Measurements from ENCODE around the gene NOS1AP.
A peak's percentile ranks its signal among the peaks of the same experiment; 100 is the strongest.
"Not testable (repeated sequence)": the region's sequence is repeated elsewhere in the genome, so short reads cannot be mapped to it uniquely, and the experiment has no call there.

NOS1AP gene

DNA sequence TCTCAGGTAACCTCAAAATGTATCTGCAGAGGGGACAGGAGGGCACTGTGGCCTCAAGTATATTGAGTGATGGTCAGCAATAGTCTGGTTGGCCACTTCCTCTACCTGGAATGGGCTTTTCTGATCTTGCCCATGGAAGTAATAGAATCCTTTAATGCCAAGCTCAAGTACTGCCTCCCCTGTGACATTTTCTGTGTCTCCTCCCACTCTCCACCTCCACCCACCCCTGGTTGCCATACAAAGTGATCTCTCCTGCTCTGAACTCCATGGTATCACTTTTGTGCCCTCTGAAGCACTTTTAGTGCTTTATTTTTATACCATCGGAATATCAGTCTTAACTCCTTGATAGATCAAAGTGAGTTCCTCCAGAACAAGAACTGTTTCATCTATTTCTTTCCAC lies 9.2 kb upstream of the NOS1AP start:
- DNase-seq: no peak

DNA sequence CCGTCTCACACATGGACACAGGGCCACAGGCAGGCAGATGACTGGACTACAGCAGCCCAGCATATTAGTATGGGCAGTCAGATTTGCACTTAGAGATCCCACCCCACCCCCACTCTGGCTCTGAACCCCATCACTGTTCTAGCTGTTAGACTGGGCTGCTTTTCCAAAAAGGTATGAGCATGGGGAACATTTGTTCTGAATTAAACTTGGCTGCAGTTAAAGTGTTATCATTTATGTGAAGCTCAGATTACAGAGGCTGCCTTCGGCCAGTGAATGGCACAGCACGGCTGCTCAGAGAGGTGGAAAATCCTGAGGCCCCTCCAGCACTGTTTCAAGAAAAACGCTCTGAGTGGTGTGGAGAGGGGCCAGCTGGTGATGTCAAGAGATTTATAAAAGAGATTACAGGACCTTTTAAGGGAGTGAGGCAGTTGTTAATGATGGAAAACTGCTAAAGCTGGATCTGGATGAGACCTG lies 6.9 kb upstream of the NOS1AP start:
- DNase-seq: no peak

DNA sequence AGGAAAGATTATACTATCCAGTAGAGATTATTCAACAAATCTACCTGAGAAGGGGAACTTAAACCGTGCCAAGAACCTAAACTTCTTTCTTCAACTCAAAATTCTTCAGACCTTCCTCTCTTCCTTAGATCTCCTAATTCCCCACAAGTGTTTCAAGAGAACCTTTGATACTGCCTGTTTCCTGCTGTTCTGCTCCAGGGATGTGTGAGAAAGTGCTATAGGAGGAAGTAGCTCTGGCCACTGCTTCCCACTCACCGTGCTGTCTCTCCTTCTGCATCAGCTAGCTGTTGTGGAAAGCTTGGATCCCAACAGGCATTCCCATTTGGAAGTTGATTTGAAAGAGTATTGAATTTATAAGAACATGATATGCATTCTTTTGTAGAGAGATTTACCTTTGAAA lies 4.5 kb upstream of the NOS1AP start:
- no peak for DNase-seq

GRCh38 chr1:162066836-162067235 lies 2.7 kb upstream of the NOS1AP start:
- DNase-seq: not testable (repeated sequence)

DNA sequence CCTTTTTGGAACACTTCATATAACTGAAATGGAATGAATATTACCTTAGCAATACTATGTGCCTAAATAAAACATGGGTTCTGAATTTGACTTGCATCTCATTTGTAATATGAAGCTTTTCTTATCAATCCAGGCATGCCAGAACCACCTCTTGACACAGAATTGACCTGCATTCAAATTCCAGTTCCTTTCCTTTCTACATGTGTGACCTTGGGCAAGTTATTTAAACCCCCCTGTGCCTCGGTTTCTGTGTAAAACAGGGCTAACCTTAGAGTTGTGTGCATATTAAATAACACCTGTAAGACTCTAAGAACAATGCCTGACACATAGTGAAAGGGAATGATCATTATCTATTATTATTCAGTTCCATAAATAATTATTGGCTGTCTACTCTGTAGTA lies 2.0 kb upstream of the NOS1AP start:
- no peak for DNase-seq

DNA sequence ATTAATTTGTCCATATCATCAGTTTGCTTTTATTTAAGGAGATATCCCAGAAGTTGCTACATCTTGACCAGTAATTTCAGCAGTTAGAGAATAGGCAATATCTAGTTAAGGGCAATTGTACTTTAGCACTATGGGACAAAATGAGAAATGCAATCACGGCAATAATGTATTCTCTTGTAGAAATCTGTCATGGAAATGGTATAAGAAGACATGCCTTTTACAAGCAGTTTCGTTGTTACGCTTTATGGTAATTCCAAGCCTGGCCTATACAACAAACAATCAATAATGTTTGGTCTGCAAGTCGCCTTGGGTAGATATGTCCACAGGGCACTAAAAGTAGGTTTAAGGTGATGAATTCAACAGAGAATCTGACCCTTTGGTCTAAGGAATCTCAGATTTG lies 1.2 kb upstream of the NOS1AP start:
- no peak for DNase-seq

GRCh38 chr1:162070094-162070748 lies 730 bp downstream of the NOS1AP start:
- no peak for DNase-seq

DNA sequence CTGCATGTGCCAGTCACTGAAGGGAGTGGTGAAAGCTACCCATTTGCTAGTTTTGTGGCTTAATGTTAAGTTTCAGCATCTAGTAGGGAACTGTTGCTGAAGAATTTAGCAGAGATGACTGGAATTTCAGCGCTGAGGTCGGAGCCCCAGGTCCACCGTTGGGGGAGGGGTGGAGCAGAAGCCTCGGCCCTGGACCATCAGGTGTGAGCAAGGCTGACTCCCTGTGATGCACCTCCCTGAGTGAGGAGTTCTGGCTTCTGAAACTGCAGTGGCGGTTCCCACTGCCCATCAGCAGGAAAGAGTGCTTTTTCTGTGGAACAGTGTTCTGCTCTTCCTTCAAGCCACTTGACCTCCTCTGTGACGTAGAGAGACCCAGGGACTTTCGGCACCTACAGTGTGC lies 1.3 kb downstream of the NOS1AP start:
- DNase-seq: no peak

DNA sequence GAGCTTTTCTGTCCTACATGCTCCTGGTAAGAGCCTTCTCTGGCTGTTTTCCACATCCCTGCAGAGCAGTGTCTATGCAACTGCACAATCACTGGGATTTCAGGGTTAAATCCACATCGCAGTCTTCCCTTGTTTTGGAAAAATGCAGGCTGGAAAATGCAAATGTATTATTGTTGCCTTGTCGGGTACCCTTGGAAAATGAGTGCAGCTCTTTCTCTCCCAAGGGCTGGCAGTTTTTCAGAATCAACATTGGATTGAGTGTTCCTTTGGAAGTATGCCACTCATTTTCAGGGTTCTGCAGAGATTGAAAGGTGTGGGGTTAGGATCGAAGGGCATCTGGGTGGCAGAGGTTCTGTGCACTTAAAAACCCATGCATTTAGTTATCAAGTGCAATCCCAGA lies 3.2 kb downstream of the NOS1AP start:
- DNase-seq: no peak

- no peak for DNase-seq
Measured at GRCh38 chr1:162074276-162075005, 5.0 kb downstream of the NOS1AP start.

- no peak for DNase-seq
Measured at GRCh38 chr1:162075862-162076261, 6.4 kb downstream of the NOS1AP start.

DNA sequence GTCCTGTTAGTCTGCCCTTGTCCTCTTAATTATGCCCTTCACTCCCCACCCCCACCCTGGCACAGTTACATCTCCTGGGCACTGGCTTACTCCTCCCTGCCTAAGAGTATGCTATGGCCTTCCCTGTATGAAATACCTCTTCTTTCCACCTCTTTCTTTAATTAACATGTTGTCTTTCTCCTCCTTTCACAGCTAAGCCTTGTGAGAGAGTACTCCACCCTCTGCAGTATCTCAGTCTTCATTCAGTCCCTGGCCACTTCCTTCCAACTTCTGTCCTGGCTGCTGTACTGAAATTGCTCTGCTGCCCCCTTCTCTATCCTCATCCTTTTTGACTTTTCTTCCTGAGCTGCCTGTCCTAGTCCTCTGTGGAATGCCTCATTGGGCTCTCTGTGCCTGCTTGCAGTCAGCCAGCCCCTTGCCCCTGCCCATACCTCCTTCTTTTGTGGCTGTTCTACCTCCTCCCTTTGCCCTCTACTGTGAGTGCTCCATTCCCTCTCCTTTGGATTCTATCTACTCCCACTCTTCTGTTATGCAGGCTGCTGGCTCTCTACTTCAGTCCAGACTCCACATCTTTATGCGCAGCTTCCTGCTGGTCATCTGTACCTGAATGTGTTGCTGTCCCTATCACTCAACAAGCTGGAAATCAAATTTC lies 8.3 kb downstream of the NOS1AP start:
- DNase-seq: no peak

GRCh38 chr1:162079030-162079429 lies 9.5 kb downstream of the NOS1AP start:
- DNase-seq: no peak

DNA sequence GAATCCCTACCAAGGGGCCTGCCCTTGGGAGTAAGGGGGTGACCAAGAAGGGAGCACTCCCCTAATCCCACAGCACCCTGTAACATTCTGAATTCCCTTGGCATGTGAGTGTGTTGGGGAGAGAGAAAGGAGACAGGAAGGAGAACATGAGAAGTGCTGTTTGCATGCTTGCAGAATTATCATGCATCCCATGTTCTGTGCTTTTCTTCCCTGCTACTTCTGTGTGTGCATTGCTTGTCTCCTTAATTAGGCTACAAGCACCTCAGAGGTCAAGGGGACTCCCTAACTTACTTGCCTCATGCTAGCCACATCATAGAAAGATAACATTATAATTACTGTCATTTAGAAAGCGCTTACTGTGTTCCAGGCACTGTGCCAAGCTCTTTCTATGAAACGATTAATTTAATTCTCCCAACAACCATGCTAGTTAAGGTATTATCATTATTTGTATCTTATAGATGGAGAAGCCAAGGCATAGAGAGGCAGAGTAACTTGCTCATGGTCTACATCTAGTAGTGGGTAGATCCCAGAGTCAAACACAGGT lies 11.1 kb downstream of the NOS1AP start:
- DNase-seq: peak; percentile 28

- no peak for DNase-seq
Measured at GRCh38 chr1:162081316-162081715, 11.8 kb downstream of the NOS1AP start.

- DNase-seq: not testable (repeated sequence)
Measured at GRCh38 chr1:162082080-162082479, 12.6 kb downstream of the NOS1AP start.

- DNase-seq: no peak
Measured at GRCh38 chr1:162083273-162083672, 13.8 kb downstream of the NOS1AP start.

GRCh38 chr1:162085991-162086390 lies 16.5 kb downstream of the NOS1AP start:
- DNase-seq: no peak

GRCh38 chr1:162087111-162087510 lies 17.6 kb downstream of the NOS1AP start:
- DNase-seq: no peak

GRCh38 chr1:162087574-162087973 lies 18.1 kb downstream of the NOS1AP start:
- DNase-seq: no peak

DNA sequence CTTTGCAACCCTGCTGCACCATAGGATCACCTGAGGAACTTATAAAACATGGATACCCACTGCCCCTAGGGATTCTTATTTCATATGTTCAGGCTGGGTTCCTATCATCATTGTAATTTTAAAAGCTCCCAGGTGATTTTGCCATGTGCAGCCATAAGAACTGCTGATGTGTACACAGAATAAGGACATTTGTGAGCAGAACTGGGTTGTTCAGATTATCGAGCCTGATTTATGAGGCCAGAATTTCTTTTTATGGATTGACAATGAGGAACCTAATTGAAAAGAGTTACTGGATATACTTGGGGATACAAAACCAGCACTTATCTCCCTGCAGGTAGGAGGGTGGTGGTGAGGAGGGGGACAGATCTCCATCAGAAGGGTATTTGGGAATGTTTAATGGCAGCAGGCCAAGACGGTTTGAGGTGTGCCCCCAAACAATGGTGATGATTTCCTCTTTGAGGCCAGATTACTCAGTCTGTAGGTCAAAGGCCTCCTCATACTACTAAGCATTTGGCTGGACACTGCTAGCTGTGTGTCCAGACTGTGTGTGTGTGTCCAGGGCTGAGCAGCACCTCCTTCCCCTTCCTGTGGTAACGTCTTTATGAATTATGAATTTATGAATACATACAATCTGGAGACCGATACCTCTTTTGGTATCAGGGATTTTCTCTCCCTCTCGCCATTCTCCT lies 18.9 kb downstream of the NOS1AP start:
- DNase-seq: no peak

DNA sequence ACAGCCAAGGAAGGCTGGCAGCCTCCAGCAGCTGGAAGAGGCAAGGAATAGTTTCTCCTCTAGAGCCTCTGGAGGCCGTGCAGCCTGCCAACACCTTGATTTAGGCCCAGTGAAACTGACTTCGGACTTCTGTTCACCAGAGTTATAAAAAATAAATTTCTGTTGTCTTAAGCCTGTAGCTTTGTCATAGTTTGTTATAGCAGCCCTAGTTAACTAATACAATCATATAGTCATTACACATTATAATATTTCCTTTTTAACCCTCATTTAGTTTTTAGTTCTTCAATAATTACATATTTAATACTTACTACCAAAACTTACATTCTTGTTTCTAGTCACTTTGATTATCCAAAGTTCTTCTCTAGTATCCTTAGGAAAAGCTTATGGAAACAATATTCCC lies 20.3 kb downstream of the NOS1AP start:
- no peak for DNase-seq

DNA sequence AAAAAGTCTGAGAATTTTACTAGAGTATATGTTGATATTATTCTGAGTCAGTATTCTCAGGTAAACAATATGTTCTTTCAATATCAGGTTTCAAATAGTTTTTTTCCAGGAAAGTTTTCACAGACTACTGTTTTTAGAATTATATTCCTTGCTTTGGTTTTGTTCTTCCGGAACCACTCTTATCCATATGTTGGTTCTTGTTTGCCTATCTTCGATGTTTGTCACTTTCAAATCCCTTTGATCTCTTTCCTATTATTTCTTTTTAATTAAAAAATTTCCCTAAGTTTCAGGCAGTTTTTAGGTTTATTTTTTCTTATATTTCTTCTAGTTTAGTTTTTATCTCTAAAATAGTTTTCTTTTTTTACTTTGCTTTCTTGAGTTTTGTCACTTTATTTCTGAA lies 20.9 kb downstream of the NOS1AP start:
- no peak for DNase-seq
